HG03460 (cell line): Measurements from ENCODE around the gene TMEM213.

Source experiments
- ATAC-seq: cut with Tn5 transposase; IDR thresholded peaks from one replicate; pipeline ENCODE4 v1.9.1; 2021; ENCODE audit not compliant: unreplicated experiment

Gene TMEM213

DNA sequence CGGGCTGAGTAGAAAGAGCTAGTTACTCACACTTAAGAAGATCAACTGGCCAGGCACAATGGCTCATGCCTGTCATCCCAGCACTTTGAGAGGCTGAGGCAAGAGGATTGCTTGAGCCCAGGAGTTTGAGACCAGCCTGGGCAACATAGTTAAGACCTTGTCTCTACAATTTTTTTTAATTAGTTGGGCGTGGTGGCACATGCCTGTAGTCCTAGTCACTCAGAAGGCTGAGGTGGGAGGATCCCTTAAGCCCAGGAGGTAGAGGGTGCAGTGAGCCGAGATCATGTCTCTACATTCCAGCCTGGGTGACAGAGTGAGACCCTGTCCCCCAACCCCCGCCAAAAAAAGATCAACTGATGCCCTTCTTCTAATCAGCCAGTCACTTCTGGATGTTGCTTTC, 74.8 kb downstream of the TMEM213 start:
- ATAC-seq, result no peak

GRCh38 chr7:138873220-138873892, 75.6 kb downstream of the TMEM213 start:
- no peak for ATAC-seq

DNA sequence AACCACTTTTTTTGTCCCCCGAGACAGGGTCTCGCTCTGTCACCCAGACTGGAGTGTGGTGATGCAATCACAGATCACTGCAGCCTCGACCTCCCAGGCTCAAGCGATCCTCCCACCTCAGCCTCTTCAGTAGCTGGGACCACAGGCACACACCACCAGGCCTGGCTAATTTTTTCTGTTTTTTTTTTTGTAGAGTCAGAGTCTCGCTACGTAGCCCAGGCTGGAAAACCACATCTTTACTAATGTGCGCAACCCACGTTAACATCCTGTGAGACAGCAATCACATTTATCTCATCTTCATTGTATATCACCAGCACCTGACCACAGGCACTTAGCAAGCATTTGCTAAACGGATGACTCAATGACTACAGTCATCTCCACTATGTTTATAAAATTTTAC, 78.0 kb downstream of the TMEM213 start:
- no peak for ATAC-seq

GRCh38 chr7:138876326-138876725, 78.5 kb downstream of the TMEM213 start:
- no peak for ATAC-seq

DNA sequence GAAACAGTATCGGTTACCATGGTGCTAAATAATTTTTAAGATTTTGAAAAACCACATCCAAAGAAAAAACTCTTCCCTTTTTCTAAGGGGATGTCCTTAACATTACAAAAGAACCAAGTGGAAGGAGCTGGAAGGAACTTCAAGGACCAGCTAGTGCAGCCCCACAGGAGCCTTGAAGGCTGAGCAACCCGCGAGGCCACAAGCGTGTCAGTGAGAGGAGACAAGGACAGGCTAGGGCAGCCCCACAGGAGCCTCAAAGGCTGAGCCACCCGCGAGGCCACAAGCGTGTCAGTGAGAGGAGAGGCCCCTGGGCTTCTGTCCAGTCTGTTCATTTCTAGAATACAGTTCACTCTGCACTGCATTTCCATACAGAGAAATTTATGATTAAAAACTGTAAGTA, 80.3 kb downstream of the TMEM213 start:
- ATAC-seq, result no peak

DNA sequence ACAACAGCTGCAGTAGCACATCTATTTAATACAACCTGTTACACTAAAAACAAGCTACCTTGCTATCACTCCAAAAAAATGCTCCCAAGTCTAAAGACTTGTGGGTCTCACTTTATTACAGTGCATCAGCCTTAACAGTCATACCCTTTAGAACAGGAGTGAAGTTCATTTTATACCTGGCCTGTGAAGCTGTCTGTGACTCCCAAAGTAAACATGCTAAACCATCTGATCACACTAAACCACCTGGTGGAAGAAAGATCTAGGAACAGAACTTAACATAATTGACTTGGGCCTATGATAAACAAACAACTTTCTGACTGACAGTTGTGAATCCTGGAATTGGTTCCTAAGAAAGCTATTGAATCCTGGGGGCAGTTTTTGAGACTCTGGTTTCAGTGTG, 81.1 kb downstream of the TMEM213 start:
- no peak for ATAC-seq

DNA sequence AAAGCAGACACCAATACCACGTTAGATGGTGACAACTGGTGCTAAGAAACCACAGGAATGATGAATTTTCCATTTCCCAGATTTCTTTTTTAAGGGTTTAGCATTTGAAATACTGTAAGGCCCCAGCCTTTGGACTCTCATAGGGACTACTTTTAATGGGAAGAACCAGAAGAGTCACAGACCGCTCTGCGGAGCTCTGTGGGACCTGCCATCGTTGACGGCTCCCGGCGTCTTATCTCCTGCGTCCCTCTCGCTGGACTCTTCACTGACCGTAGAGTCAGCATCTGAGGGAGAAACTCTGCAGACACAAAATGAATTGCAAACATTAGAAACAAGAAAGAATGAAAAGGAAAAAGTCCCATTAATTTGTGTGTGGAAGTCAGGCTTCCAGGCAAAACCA, 81.6 kb downstream of the TMEM213 start:
- no peak for ATAC-seq

GRCh38 chr7:138880881-138881578, 83.2 kb downstream of the TMEM213 start:
- no peak for ATAC-seq

- ATAC-seq, result no peak
Observed at GRCh38 chr7:138881579-138882188, 83.9 kb downstream of the TMEM213 start.

GRCh38 chr7:138882249-138882648, 84.5 kb downstream of the TMEM213 start:
- ATAC-seq, result no peak

DNA sequence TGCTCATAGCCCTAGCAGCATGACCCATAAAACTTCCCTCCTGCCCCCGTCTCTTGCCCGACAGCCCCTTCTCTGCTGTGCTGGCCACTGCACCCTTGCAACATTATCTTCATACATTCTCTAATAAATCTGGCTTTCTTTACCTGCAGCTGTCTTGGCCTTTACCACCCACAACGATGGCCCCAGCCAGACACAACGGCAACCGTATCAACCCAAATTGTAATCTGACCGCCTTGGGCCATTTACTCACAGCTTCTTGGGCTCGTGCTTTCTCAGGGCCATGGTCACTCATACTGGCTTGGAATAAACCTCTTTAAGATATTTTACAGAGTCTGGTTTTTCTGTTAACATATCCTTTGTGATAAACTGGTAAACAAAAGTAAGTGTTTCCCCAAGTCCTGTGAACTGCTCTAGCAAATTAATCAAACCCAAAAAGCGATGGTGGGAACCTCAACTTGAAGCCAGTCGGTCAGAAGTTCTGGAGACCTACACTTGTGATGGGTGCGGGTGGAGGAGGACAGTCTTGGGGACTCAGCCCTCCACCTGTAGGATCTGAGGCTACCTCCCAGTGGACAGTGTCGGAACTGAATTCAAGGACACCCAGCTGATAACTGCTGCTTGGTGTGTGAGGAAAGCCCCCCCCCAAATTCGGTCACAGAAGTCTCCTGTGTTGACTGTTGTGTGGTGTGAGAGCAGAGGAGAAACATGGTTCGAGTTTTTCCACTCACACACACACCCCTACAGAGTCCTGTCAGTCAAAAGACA, 87.8 kb downstream of the TMEM213 start:
- ATAC-seq, result no peak

DNA sequence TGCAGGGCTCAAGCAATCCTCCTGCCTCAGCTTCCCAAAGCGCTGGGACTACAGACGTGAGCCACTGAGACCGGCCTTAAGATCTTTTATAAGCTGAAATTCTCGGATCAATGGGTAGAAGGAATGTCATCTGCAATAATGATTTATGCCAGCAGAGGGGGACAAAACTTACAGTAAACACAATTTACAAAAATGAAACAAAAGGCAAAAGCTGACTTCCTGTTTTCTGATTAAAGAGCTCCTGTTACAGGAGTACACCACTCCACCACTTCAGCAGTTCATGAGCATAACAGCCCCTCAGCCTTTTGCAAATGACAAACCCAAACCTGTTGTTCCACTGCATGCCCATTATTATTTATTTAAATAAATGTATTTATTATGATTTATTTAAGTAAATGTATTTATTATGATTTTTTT, 88.7 kb downstream of the TMEM213 start:
- peak; percentile 85 for ATAC-seq

DNA sequence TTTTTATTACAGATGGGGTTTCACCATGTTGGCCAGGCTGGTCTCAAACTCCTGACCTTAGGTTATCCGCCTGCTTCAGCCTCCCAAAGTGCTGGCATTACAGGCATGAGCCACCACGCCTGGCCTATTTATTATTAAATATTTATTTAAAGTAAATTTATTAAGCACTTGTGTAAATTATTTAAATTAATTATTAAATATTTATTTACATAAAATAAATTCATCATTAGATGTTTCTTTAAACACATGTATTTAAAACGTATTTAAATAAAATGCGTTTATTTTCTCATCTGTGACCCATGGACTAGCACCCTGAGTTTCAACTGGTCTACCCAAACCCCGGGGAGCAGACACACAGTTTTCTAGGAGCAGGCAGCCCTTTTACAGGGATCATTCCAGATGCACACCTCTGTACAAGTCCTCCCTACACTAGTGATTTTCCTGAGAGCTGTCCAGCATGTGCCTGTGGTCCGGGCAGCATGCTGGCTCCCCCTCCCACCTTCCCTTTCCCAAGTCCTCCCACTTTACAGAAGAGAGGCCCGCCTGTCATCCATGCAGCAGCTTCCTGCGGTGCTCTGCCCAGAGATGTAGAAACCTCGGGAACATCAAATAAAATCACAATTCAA, 89.4 kb downstream of the TMEM213 start:
- ATAC-seq, result no peak
